ENCODE results near the gene ROR2. TPM values are rescaled to one million over a fixed set of nuclear protein-coding genes. Genes with fewer than 3 reads are reported as not detected.

ROR2 gene
- total and polyA plus RNA-seq, 2 experiments from 2014 or later: 7.1 to 12.9 TPM

- peaks cover 24% of the 10 kb centered on the region for H3K4me1 ChIP-seq (ENCODE audit: insufficient read depth)
- H3K27me3 ChIP-seq (replicated peaks; ENCODE audit: insufficient read depth): no peaks in the 10 kb centered on the region
- H3K4me2 ChIP-seq (ENCODE audit: unreplicated experiment): no peak overlapping the region
- H4K20me1 ChIP-seq (ENCODE audit: insufficient read depth): no peaks in the 10 kb centered on the region
- no peak for TF ChIP-seq EZH2phosphoT487 (IDR thresholded peaks at IDR 0.05; ENCODE audit: insufficient read depth, low read depth)
- TF ChIP-seq EZH2 (IDR thresholded peaks at IDR 0.05; ENCODE audit: insufficient read depth, poor library complexity, severe bottlenecking): no peak
- no peaks in the 10 kb centered on the region for H3K36me3 ChIP-seq (ENCODE audit: low read depth)
- no peak for DNase-seq
- peaks cover 11% of the 10 kb centered on the region; the same call in 1 of the 2 replicates for H3F3A ChIP-seq (ENCODE audit: insufficient read depth)
- in situ Hi-C loops (cut with MboI): no loop called here
- H3K4me3 ChIP-seq: no peak overlapping the region
- WGBS, 2 experiments (ENCODE audit: low coverage in 1 of 2, low lambda C conversion rate in 2 of 2, missing lambda C conversion rate in 2 of 2): 91 to 92% methylated on average over 15 of the region's 15 CpGs
- H2AFZ ChIP-seq: no peak overlapping the region
- no peaks in the 10 kb centered on the region for H3K9me3 ChIP-seq (ENCODE audit: low read depth)
- H3K9me2 ChIP-seq (ENCODE audit: insufficient read depth): no peaks in the 10 kb centered on the region
- peak overlapping the region; percentile 83; the same call in 1 of the 2 replicates for H3K27ac ChIP-seq
- H3K9ac ChIP-seq: no peak overlapping the region
- no peaks in the 10 kb centered on the region for H3K79me2 ChIP-seq (ENCODE audit: insufficient read depth)
Observed at GRCh38 chr9:91818647-91819403, 131.2 kb downstream of the ROR2 start.

- Histone ChIP-seq H3K27ac (peak overlapping the region; percentile 83), H3K4me3 (peak overlapping the region; percentile 62), H3K79me2 (ENCODE audit: insufficient read depth) (no peaks in the 10 kb centered on the region), H3K4me2 (ENCODE audit: unreplicated experiment) (peak overlapping the region; percentile 76), H3K9me3 (ENCODE audit: low read depth) (no peaks in the 10 kb centered on the region), H3K9me2 (ENCODE audit: insufficient read depth) (no peaks in the 10 kb centered on the region), H2AFZ (peak overlapping the region; percentile 69; the same call in 1 of the 2 replicates), H3K9ac (peak overlapping the region; percentile 77), H3K4me1 (ENCODE audit: insufficient read depth) (peaks cover 24% of the 10 kb centered on the region), H3K27me3 (replicated peaks; ENCODE audit: insufficient read depth) (no peaks in the 10 kb centered on the region), H3F3A (ENCODE audit: insufficient read depth) (peaks cover 11% of the 10 kb centered on the region; the same call in 1 of the 2 replicates), H3K36me3 (ENCODE audit: low read depth) (no peaks in the 10 kb centered on the region), H4K20me1 (ENCODE audit: insufficient read depth) (no peaks in the 10 kb centered on the region)
- 0 to 2% methylated on average over 3 of the region's 3 CpGs for WGBS, 2 experiments (ENCODE audit: low coverage in 1 of 2, low lambda C conversion rate in 2 of 2, missing lambda C conversion rate in 2 of 2)
- no peak for TF ChIP-seq EZH2 (IDR thresholded peaks at IDR 0.05; ENCODE audit: insufficient read depth, poor library complexity, severe bottlenecking)
- TF ChIP-seq EZH2phosphoT487 (IDR thresholded peaks at IDR 0.05; ENCODE audit: insufficient read depth, low read depth): no peak
- in situ Hi-C loops (cut with MboI): no loop called here
- DNase-seq: no peak
Observed at GRCh38 chr9:91818225-91818585, 131.8 kb downstream of the ROR2 start.

DNA sequence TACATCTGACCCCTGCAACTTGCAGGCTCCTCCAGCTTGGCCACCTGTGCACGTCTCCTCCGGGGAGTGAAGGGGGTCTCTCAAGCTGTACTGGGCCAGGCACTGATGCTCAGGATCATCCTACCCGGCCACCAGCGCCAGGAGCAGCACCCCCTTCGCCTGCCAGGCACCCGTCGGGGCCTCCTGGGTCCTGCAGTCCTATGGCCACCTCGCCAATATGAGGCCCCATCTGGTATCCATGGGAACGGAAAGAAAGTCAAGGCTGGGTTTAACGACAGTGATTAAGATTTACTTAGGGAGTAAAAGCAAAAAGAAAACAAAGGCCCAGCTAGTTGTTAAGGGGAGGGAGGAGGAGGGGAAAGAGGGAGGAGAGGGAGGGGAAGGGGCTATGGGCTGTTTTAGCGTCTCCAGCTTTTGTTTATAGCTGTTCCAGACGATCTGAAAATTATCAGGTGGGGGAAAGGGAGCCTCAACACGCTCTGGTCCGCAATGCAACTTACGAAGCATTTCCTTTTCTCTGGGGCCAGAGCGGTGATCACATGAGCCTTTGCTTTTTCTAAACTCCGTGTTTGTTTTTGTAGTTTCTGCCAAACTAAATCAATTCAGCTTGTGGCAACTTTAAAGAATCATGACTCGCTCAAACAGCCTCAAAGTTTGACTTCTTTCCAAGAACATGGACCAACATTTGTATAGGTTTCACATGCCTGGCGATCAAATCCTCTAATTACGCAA lies 132.4 kb downstream of the ROR2 start:
- Histone ChIP-seq H3K27ac (peak overlapping the region; percentile 83), H3K4me2 (ENCODE audit: unreplicated experiment) (peak overlapping the region; percentile 76), H3K9ac (peak overlapping the region; percentile 77), H3K9me3 (ENCODE audit: low read depth) (no peaks in the 10 kb centered on the region), H3K27me3 (replicated peaks; ENCODE audit: insufficient read depth) (no peaks in the 10 kb centered on the region), H3K36me3 (ENCODE audit: low read depth) (no peaks in the 10 kb centered on the region), H2AFZ (peak overlapping the region; percentile 69), H3K9me2 (ENCODE audit: insufficient read depth) (no peaks in the 10 kb centered on the region), H3F3A (ENCODE audit: insufficient read depth) (peaks cover 11% of the 10 kb centered on the region; the same call in 1 of the 2 replicates), H3K4me1 (ENCODE audit: insufficient read depth) (peaks cover 24% of the 10 kb centered on the region), H3K4me3 (peak overlapping the region; percentile 62), H4K20me1 (ENCODE audit: insufficient read depth) (no peaks in the 10 kb centered on the region), H3K79me2 (ENCODE audit: insufficient read depth) (no peaks in the 10 kb centered on the region)
- in situ Hi-C loops (cut with MboI): no loop called here
- DNase-seq: peak; percentile 89
- TF ChIP-seq EZH2phosphoT487 (IDR thresholded peaks at IDR 0.05; ENCODE audit: insufficient read depth, low read depth) (no peak), EZH2 (IDR thresholded peaks at IDR 0.05; ENCODE audit: insufficient read depth, poor library complexity, severe bottlenecking) (no peak)
- 19 to 20% methylated on average over 19 to 20 of the region's 20 CpGs for WGBS, 2 experiments (ENCODE audit: low coverage in 1 of 2, low lambda C conversion rate in 2 of 2, missing lambda C conversion rate in 2 of 2)

GRCh38 chr9:91817106-91817492 lies 132.9 kb downstream of the ROR2 start:
- Histone ChIP-seq H3K9ac (peak overlapping the region; percentile 77), H3K4me1 (ENCODE audit: insufficient read depth) (peaks cover 24% of the 10 kb centered on the region), H3K27ac (peak overlapping the region; percentile 83), H3F3A (ENCODE audit: insufficient read depth) (peaks cover 9% of the 10 kb centered on the region; the same call in 1 of the 2 replicates), H3K9me2 (ENCODE audit: insufficient read depth) (no peaks in the 10 kb centered on the region), H4K20me1 (ENCODE audit: insufficient read depth) (no peaks in the 10 kb centered on the region), H3K27me3 (replicated peaks; ENCODE audit: insufficient read depth) (no peaks in the 10 kb centered on the region), H3K79me2 (ENCODE audit: insufficient read depth) (no peaks in the 10 kb centered on the region), H3K4me3 (peak overlapping the region; percentile 62; the same call in 1 of the 2 replicates), H3K4me2 (ENCODE audit: unreplicated experiment) (peak overlapping the region; percentile 76), H3K36me3 (ENCODE audit: low read depth) (no peaks in the 10 kb centered on the region), H2AFZ (no peak overlapping the region), H3K9me3 (ENCODE audit: low read depth) (no peaks in the 10 kb centered on the region)
- 35 to 51% methylated on average over 8 of the region's 8 CpGs for WGBS, 2 experiments (ENCODE audit: low coverage in 1 of 2, low lambda C conversion rate in 2 of 2, missing lambda C conversion rate in 2 of 2)
- no peak for DNase-seq
- in situ Hi-C loops (cut with MboI): no loop called here
- TF ChIP-seq EZH2phosphoT487 (IDR thresholded peaks at IDR 0.05; ENCODE audit: insufficient read depth, low read depth): no peak
- no peak for TF ChIP-seq EZH2 (IDR thresholded peaks at IDR 0.05; ENCODE audit: insufficient read depth, poor library complexity, severe bottlenecking)

All from GM23248 (cell line).